Measurements from ENCODE around the gene AKAP6. TPM values are rescaled to one million over a fixed set of nuclear protein-coding genes. Genes with fewer than 3 reads are reported as not detected.
A peak's percentile ranks its signal among the peaks of the same experiment; 100 is the strongest.
"Not testable (repeated sequence)": the region's sequence is repeated elsewhere in the genome, so short reads cannot be mapped to it uniquely, and the experiment has no call there.

AKAP6 gene
- total RNA-seq, 1 donor from 2014 or later = 6.4 TPM

DNA sequence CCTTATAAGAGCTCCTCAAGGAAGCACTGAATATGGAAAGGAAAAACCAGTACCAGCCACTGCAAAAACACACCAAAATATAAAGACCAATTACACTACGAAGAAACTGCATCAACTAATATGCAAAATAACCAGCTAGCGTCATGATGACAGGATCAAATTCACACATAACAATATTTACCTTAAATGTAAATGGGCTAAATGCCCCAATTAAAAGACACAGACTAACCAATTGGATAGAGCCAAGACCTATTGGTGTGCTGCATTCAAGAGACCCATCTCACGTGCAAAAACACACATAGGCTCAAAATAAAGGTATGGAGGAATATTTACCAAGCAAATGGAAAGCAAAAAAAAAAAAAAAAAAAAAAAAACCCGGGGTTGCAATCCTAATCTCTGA is 133.5 kb downstream of the AKAP6 start:
- ATAC-seq; DNase-seq (ENCODE audit: low spot score); intact Hi-C loops (cut with DNase I): not testable (repeated sequence)

DNA sequence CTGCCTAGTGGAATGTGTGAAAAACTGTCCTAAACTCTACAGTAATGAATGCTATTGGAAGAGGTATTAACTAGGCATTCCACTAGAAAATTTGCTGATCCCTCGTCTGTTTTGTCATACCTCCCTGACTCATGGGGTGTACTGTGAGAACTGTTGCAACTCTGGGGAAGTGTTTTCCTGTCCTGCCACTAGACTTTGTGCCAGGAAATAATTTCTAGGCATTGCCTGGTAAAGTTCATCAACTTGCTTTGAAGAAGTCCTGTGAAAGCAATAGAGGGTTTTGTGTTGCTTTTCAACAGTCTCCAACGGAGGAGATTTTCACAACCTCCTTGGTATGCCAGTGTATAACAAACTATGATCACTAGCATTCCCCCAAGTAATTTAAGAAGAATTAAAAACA is 139.9 kb downstream of the AKAP6 start:
- peak; percentile 53 for ATAC-seq
- intact Hi-C loops (cut with DNase I) = no loop called here
- DNase-seq (ENCODE audit: low spot score) = no peak

DNA sequence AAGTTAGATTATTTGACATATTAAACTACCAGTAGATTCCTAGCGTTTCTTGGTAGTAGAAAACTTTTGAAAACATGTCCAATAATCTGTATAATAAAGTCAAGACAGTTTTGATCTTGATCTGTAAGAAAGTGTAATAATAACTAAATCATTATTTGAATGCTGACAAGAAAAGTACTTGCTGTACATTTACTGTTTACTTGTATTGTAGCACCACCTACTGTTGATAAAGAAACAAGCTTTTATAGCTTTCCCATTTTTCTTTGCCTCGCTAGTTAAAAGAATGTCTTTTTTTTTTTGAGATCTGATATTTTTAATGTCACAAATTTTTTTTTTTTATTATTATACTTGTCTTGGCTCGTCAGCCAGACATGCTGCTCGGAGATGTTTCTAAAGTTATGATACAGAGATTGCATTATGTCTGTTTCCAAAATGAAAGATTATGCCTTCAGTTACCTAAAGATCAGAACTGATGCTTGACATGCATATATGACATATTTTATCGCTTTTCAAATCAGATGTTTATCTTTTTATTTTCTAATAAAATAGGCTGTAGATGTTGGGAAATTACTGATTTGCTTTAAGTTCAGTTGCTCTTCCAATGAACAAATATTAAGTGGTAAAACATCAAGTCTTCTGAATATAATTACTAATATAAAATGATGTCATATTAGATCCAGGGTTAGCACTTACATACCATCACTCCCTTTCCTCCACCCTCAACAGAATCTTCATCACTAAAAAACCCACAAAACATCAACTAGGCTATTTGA is 140.5 kb downstream of the AKAP6 start:
- DNase-seq (ENCODE audit: low spot score) (no peak), ATAC-seq (peak; percentile 70)
- intact Hi-C loops (cut with DNase I) = no loop called here

DNA sequence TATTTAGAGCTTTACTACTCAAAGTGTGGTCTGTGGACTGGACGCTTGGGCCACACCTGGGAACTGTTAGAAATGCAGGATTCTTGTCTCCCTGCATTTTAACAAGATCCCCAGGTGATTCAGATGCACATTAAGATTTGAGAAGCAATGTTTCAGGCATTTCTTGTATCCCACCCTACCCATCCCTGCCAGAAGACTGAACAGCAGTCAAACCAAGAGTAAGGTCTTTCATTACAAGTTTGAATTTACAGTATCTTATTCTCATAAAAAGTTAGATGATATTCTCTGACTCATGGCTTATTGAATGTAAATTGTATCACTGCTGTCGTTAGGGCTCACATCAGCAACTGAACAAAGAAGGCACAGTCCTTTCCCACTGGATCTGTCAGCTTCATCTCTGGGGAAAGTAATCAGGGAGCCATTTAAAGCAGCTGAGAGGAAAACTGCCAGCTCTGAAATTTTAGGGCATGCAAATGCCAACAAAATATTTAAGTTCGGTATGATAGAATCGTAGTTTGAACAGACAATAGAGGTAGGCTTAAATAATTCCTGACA is 141.1 kb downstream of the AKAP6 start:
- intact Hi-C loops (cut with DNase I) = no loop called here
- DNase-seq (ENCODE audit: low spot score) (no peak), ATAC-seq (no peak)

- DNase-seq (ENCODE audit: low spot score) = no peak
- ATAC-seq = no peak
- intact Hi-C loops (cut with DNase I) = no loop called here
These were observed 142.1 kb downstream of the AKAP6 start for GRCh38 chr14:32471181-32471580.

DNA sequence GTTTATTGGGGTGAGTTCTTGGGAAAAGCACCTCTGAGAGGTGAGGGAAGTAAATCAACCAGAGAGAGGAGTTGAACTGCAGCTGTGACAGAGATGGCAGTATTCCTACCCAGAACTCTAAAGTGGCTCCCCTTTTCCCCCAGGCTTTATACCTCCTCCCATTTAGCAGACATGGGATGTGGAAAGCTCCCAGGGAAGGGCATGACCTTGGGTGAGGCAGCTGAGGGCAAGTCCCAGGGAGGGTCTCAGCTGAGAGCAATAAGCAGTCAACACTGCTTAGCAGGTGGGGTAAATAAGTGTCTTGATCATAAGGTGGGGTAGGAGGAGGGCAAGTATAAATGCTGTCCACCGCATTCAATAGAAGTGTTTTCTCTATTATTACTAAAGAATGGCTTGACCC is 143.0 kb downstream of the AKAP6 start:
- ATAC-seq (no peak), DNase-seq (ENCODE audit: low spot score) (no peak)
- intact Hi-C loops (cut with DNase I) = no loop called here

- no peak for DNase-seq (ENCODE audit: low spot score)
- ATAC-seq = peak; percentile 48
- intact Hi-C loops (cut with DNase I) = no loop called here
These were observed 143.7 kb downstream of the AKAP6 start for GRCh38 chr14:32472512-32473463.

DNA sequence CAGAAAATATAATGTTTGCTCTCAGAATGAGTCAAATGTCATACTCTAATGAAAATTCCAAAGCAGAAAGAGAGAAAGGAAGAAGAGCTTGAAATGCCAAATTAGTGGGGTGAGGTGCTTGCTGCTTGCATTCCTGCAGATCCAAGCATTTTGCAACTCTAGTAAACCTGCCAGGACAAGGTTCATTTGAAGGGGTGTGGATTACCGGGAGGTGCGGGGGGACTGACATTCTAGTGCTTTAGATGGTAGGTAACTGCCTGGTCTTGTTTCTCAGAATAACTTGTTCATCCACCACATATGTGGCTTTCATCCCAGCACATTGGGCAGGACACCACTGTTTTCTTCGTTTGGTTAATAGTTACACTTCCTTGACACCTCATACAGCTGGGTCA is 144.4 kb downstream of the AKAP6 start:
- peak; percentile 78 for ATAC-seq
- intact Hi-C loops (cut with DNase I) = no loop called here
- peak; percentile 63 for DNase-seq (ENCODE audit: low spot score)

- ATAC-seq (no peak), DNase-seq (ENCODE audit: low spot score) (no peak)
- intact Hi-C loops (cut with DNase I) = no loop called here
These were observed 145.5 kb downstream of the AKAP6 start for GRCh38 chr14:32474478-32475195.

DNA sequence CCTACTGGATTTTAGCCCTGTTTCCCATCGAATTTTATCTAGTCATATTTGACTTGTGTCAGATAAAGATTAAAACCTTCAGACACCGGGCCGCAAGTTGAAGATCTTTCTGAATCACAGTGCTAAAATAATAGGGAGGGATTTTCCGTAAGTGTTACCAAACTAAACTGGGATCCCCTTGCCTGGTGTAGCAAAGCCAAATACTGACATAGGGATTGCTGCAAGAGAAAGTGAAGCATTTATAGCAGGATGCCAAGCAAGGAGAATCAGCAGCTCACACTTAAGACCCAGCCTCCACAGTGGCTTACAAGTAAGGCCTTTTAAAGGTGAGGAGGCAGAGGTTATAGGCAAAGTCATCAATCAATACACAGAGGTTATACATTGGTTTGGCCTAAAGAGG is 147.4 kb downstream of the AKAP6 start:
- DNase-seq (ENCODE audit: low spot score) = no peak
- intact Hi-C loops (cut with DNase I) = no loop called here

DNA sequence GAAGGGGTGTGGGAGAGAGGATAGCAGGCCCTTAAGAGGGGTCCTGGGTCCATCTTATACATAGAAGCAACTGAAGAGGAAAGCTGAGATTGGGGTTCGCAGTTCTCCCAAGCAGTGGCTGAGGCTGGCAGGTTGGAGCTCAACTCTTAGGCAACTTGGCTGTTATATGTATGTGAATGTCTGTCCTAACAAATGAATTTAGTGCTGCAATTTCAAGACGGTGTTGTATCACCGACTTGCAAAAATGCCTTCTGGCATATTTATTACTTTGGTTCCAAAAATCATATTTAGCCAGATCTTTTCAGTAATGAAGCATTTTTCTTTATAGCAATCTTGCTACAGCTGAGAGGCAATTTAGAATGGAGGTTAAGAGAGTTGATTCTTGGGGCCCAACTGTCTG is 148.3 kb downstream of the AKAP6 start:
- no peak for DNase-seq (ENCODE audit: low spot score)
- intact Hi-C loops (cut with DNase I) = no loop called here
- no peak for ATAC-seq

More for the DNA sequence above, 147.4 kb downstream of the AKAP6 start:
- ATAC-seq = no peak

- no peak for DNase-seq (ENCODE audit: low spot score)
- ATAC-seq = no peak
- intact Hi-C loops (cut with DNase I) = no loop called here
These were observed 149.0 kb downstream of the AKAP6 start for GRCh38 chr14:32478050-32478449.

DNA sequence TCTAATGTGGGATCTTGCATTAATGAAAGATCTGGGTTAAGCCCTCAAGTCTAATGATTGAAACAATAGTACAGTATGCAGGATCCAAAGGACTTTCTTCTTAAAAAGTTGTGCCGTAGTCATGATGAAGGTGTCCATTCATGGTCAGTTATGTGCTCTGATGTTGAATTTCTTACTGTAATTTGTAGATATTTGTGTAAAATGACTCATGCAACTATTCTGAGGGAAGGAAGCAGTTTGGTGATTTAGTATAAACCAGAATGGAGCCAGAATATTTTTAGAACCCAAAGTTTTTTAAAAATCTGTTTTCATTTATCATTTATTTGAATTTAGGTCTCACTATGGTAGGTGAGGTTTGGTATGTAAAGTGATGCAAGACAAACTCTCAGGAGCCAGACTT is 151.2 kb downstream of the AKAP6 start:
- DNase-seq (ENCODE audit: low spot score) (no peak), ATAC-seq (no peak)
- intact Hi-C loops (cut with DNase I) = no loop called here

DNA sequence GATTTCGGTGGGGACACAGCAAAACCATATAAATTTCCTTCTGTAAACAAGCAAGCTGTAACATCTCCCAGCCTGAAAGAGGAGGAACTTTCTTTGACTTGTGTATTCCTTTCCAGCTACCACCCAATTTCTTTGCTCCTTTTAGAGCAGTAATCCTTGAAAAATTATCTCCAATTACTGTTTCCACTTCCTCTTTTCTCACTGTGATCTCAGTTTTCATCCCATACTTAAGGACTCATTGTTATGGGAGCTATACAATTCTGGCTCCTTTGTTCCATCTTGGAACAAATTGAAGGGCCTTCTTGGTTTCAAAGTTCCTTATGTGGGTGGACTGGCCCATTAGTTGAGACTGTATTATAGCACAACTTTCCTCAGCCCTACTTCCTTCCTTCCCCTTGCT is 152.6 kb downstream of the AKAP6 start:
- DNase-seq (ENCODE audit: low spot score) = no peak
- intact Hi-C loops (cut with DNase I) = no loop called here
- no peak for ATAC-seq

- no peak for ATAC-seq
- intact Hi-C loops (cut with DNase I) = no loop called here
- DNase-seq (ENCODE audit: low spot score) = no peak
These were observed 162.4 kb downstream of the AKAP6 start for GRCh38 chr14:32491416-32492016.

DNA sequence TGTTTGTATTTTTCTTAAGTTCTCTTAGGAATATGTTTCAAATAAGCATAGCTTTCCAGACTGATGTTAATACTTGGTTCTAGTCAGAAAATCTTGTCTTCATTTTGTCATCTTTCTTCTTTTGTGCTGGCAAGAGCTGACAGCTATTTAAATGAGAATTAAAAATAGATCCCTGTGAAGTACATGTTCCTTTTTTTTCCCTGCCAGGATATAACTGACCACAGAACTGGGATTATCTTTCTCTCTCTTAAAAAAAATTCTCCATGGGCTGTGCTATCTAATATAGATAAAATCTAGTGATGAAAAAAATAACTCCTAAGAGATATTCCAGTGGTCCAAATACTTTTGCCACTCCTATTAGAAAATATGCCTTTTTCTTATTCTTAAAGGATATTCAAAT is 163.4 kb downstream of the AKAP6 start:
- no peak for ATAC-seq
- DNase-seq (ENCODE audit: low spot score) = no peak
- intact Hi-C loops (cut with DNase I) = no loop called here

GRCh38 chr14:32494609-32495434 is 165.7 kb downstream of the AKAP6 start:
- intact Hi-C loops (cut with DNase I) = no loop called here
- ATAC-seq (no peak), DNase-seq (ENCODE audit: low spot score) (no peak)

DNA sequence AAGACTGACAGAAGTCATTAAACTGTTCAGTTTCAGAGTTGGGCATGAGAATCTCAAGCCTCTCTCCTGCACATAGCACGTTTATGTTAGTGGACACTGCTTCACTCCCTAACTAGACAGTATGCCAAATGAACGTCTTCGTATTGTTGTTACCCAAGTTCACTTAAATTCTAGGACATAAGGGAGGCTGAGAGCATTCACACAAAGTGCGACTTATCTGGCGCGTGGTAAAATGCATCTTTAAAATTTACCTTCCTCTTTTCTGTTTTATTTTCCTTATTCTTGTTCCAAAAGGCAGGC is 166.3 kb downstream of the AKAP6 start:
- DNase-seq (ENCODE audit: low spot score) (no peak), ATAC-seq (no peak)
- intact Hi-C loops (cut with DNase I) = no loop called here
